Osteoblast (primary cell): Measurements from ENCODE around the gene PLBD2. TPM values are rescaled to one million over a fixed set of nuclear protein-coding genes. Genes with fewer than 3 reads are reported as not detected.
A peak's percentile ranks its signal among the peaks of the same experiment; 100 is the strongest.

Source experiments
- DNase-seq: peaks from one replicate; pipeline ENCODE4 v3.0.0; 2011; ENCODE audit warnings: low spot score, mixed read lengths; ENCODE audit not compliant: insufficient read length; ENCODE audit errors: missing footprints
- H2AFZ ChIP-seq: 2 replicates; pipeline ENCODE4 v1.6.0; 2011; ENCODE audit warnings: mild to moderate bottlenecking, low read length
- H3K27ac ChIP-seq: 2 replicates; pipeline ENCODE4 v1.5.1; 2011; ENCODE audit warnings: mild to moderate bottlenecking, low read depth, low read length, moderate library complexity
- H3K27me3 ChIP-seq: 2 replicates; pipeline ENCODE4 v1.6.0; 2012; ENCODE audit warnings: mild to moderate bottlenecking, control low read depth, inconsistent platforms, low read length, moderate library complexity; ENCODE audit not compliant: insufficient read depth
- H3K36me3 ChIP-seq: 2 replicates; pipeline ENCODE4 v1.5.1; 2011; ENCODE audit warnings: mild to moderate bottlenecking, low read length, control low read depth, moderate library complexity; ENCODE audit not compliant: insufficient read depth
- H3K4me1 ChIP-seq: 2 replicates; pipeline ENCODE4 v1.5.1; 2011; ENCODE audit warnings: mild to moderate bottlenecking, low read length, control low read depth, moderate library complexity; ENCODE audit not compliant: insufficient read depth
- H3K4me2 ChIP-seq: 2 replicates; pipeline ENCODE4 v1.6.0; 2011; ENCODE audit warnings: mild to moderate bottlenecking, low read length; ENCODE audit not compliant: insufficient read depth
- H3K4me3 ChIP-seq: fragments of 200-600 bp; sonication (generic); 3 replicates; pipeline ENCODE4 v1.5.1; 2012; ENCODE audit warnings: mild to moderate bottlenecking, low read length, inconsistent platforms; ENCODE audit not compliant: insufficient read depth
- H3K79me2 ChIP-seq: 2 replicates; pipeline ENCODE4 v1.6.0; 2012; ENCODE audit warnings: mild to moderate bottlenecking, low read length, control low read depth, inconsistent platforms; ENCODE audit not compliant: insufficient read depth
- H3K9me3 ChIP-seq: 2 replicates; pipeline ENCODE4 v1.5.1; 2011; ENCODE audit warnings: low read depth, low read length, control low read depth
- H4K20me1 ChIP-seq: 2 replicates; pipeline ENCODE4 v1.6.0; 2012; ENCODE audit warnings: mild to moderate bottlenecking, low read length, control low read depth; ENCODE audit not compliant: insufficient read depth
- total RNA-seq: library from RNA; depleted of rRNA; stranded (reverse); fragments of >200 nt; gene quantifications from 2 replicates; pipeline ENCODE4 v1.2.3, GENCODE V29; 2012
- TF ChIP-seq, protein P1 (sequence below): IDR thresholded peaks from 2 replicates; pipeline ENCODE4 v1.5.1; 2011; ENCODE audit warnings: mild to moderate bottlenecking, low read depth, low read length, moderate library complexity; ENCODE audit errors: extremely low read depth

Gene PLBD2
- total RNA-seq, 1 donor: 69.1 TPM

- H3K9me3 ChIP-seq: no peaks in the 10 kb centered on the region
- H2AFZ ChIP-seq: no peak overlapping the region
- no peaks in the 10 kb centered on the region for H4K20me1 ChIP-seq
- TF ChIP-seq, protein P1, sequence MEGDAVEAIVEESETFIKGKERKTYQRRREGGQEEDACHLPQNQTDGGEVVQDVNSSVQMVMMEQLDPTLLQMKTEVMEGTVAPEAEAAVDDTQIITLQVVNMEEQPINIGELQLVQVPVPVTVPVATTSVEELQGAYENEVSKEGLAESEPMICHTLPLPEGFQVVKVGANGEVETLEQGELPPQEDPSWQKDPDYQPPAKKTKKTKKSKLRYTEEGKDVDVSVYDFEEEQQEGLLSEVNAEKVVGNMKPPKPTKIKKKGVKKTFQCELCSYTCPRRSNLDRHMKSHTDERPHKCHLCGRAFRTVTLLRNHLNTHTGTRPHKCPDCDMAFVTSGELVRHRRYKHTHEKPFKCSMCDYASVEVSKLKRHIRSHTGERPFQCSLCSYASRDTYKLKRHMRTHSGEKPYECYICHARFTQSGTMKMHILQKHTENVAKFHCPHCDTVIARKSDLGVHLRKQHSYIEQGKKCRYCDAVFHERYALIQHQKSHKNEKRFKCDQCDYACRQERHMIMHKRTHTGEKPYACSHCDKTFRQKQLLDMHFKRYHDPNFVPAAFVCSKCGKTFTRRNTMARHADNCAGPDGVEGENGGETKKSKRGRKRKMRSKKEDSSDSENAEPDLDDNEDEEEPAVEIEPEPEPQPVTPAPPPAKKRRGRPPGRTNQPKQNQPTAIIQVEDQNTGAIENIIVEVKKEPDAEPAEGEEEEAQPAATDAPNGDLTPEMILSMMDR: no peak
- peaks cover 13% of the 10 kb centered on the region for H3K36me3 ChIP-seq
- H3K27me3 ChIP-seq: no peaks in the 10 kb centered on the region
- no peaks in the 10 kb centered on the region for H3K79me2 ChIP-seq
- H3K4me3 ChIP-seq: no peak overlapping the region
- no peak overlapping the region for H3K27ac ChIP-seq
- DNase-seq: no peak
- no peak overlapping the region for H3K4me2 ChIP-seq
- peaks cover 7% of the 10 kb centered on the region for H3K4me1 ChIP-seq
Measured at GRCh38 chr12:113318900-113319628, 39.3 kb upstream of the PLBD2 start.

DNA sequence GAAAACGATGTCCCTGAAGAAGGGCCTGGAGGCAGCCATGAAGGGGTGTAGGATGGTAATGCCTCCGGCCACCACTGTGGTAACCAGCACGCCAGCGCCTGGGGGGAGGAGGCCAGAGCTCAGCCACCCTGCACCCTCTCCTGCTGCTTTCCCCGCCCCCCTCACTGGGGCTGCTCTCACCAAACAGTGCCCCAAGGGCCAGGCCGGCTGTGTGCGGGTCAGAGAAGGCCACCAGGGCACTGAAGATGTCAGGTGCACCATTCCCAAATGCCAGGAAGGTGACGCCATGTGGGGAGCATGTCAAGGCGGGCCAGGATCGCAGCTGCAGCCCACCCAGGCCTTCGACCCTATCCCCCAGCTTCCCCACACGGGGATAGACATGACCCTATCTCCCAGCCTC, 38.0 kb upstream of the PLBD2 start:
- H3K27me3 ChIP-seq: no peaks in the 10 kb centered on the region
- TF ChIP-seq, protein P1: no peak
- peaks cover 13% of the 10 kb centered on the region for H3K36me3 ChIP-seq
- no peak overlapping the region for H3K4me3 ChIP-seq
- no peak overlapping the region for H3K27ac ChIP-seq
- peaks cover 7% of the 10 kb centered on the region for H3K4me1 ChIP-seq
- H3K79me2 ChIP-seq: no peaks in the 10 kb centered on the region
- no peak overlapping the region for H2AFZ ChIP-seq
- DNase-seq: no peak
- H4K20me1 ChIP-seq: no peaks in the 10 kb centered on the region
- H3K9me3 ChIP-seq: no peaks in the 10 kb centered on the region
- no peak overlapping the region for H3K4me2 ChIP-seq

GRCh38 chr12:113322343-113322742, 36.0 kb upstream of the PLBD2 start:
- Histone ChIP-seq H2AFZ (no peak overlapping the region), H3K4me3 (no peak overlapping the region), H4K20me1 (no peaks in the 10 kb centered on the region), H3K27me3 (no peaks in the 10 kb centered on the region), H3K36me3 (peaks cover 13% of the 10 kb centered on the region), H3K4me2 (no peak overlapping the region), H3K4me1 (peaks cover 7% of the 10 kb centered on the region), H3K9me3 (no peaks in the 10 kb centered on the region), H3K79me2 (no peaks in the 10 kb centered on the region), H3K27ac (peak overlapping the region; percentile 32)
- peak; percentile 92 for DNase-seq
- TF ChIP-seq, protein P1: no peak

DNA sequence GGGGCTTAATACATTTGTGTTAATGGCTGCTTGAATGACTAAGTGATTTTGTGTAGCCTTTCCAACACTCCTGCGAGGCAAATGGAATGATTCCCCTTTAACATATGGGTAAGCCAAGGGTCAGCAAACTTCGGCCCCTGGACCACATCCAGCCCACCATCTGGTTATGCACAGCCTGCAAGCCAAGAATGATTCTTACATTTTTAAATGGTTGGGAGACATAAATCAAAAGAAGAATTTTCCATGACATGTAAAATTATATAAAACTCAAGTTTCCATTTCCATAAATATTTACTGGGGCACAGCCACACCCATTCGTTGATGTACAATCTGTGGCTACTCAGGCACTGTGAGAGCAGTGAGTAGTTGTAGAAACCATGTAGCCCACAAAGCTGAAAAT, 32.5 kb upstream of the PLBD2 start:
- no peaks in the 10 kb centered on the region for H3K27me3 ChIP-seq
- peaks cover 3% of the 10 kb centered on the region for H3K36me3 ChIP-seq
- no peak overlapping the region for H3K27ac ChIP-seq
- H3K79me2 ChIP-seq: no peaks in the 10 kb centered on the region
- peaks cover 7% of the 10 kb centered on the region for H3K4me1 ChIP-seq
- H3K9me3 ChIP-seq: no peaks in the 10 kb centered on the region
- H3K4me2 ChIP-seq: no peak overlapping the region
- no peak for DNase-seq
- TF ChIP-seq, protein P1: no peak
- no peaks in the 10 kb centered on the region for H4K20me1 ChIP-seq
- no peak overlapping the region for H2AFZ ChIP-seq
- H3K4me3 ChIP-seq: no peak overlapping the region
